Panc1 (cell line): ENCODE results near the gene BRINP2.

Experiments
- POLR2AphosphoS5 ChIP-seq: IDR thresholded peaks from 2 replicates; pipeline ENCODE4 v1.6.1; 2012; ENCODE audit warnings: mild to moderate bottlenecking, low read depth, low read length, moderate library complexity
- SIN3A ChIP-seq: IDR thresholded peaks from 2 replicates; pipeline ENCODE4 v1.6.1; 2012; ENCODE audit warnings: low read depth, mild to moderate bottlenecking, low read length, moderate library complexity, borderline replicate concordance; ENCODE audit not compliant: insufficient read depth
- TCF7L2 ChIP-seq: IDR thresholded peaks from 2 replicates; pipeline ENCODE4 v1.6.1; 2011; ENCODE audit warnings: mild to moderate bottlenecking, low read depth, low read length, inconsistent platforms
- TF ChIP-seq, protein P1 (sequence below): fragments of 450-650 bp; IDR thresholded peaks from 2 replicates; pipeline ENCODE4 v1.5.1; 2017; ENCODE audit warnings: mild to moderate bottlenecking
- TF ChIP-seq, protein P2 (sequence below), 2 experiments: IDR thresholded peaks; 2 replicates each; pipeline ENCODE4 v1.6.1; 2011 to 2012; ENCODE audit warnings: low read depth in 2 of 2, control low read depth in 1 of 2, low read length in 1 of 2, mild to moderate bottlenecking in 1 of 2, moderate library complexity in 1 of 2; ENCODE audit not compliant: insufficient read depth in 1 of 2

DNA sequence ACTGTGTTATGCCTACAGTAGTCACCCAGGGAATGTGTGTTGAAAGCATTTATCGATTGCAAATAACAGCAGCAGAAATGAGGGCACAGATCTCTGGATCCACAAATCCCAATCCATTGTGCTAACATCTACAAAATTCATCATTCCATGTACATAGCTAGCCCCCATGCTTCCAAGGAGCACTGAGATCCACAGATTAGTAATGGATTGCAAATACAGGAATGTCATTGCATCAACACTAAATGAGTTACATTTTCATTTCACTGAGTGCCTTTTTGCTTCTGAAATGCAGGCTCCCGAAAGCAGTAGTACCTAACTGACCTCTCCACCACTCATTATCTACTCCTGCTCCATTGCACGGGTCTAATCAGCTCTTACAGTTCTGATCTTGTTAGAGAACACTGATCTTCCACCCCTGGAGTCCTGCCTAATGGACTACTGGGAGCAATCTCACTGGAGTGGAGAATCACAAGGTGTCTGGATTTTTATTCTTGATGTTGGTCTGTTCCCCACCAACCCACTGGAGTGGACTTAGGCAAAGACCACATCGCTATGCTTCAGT is 36.7 kb upstream of the BRINP2 start:
- TF ChIP-seq, protein P1, sequence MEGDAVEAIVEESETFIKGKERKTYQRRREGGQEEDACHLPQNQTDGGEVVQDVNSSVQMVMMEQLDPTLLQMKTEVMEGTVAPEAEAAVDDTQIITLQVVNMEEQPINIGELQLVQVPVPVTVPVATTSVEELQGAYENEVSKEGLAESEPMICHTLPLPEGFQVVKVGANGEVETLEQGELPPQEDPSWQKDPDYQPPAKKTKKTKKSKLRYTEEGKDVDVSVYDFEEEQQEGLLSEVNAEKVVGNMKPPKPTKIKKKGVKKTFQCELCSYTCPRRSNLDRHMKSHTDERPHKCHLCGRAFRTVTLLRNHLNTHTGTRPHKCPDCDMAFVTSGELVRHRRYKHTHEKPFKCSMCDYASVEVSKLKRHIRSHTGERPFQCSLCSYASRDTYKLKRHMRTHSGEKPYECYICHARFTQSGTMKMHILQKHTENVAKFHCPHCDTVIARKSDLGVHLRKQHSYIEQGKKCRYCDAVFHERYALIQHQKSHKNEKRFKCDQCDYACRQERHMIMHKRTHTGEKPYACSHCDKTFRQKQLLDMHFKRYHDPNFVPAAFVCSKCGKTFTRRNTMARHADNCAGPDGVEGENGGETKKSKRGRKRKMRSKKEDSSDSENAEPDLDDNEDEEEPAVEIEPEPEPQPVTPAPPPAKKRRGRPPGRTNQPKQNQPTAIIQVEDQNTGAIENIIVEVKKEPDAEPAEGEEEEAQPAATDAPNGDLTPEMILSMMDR: no peak
- TF ChIP-seq POLR2AphosphoS5 (no peak), SIN3A (no peak), TCF7L2 (no peak)
- TF ChIP-seq, protein P2, sequence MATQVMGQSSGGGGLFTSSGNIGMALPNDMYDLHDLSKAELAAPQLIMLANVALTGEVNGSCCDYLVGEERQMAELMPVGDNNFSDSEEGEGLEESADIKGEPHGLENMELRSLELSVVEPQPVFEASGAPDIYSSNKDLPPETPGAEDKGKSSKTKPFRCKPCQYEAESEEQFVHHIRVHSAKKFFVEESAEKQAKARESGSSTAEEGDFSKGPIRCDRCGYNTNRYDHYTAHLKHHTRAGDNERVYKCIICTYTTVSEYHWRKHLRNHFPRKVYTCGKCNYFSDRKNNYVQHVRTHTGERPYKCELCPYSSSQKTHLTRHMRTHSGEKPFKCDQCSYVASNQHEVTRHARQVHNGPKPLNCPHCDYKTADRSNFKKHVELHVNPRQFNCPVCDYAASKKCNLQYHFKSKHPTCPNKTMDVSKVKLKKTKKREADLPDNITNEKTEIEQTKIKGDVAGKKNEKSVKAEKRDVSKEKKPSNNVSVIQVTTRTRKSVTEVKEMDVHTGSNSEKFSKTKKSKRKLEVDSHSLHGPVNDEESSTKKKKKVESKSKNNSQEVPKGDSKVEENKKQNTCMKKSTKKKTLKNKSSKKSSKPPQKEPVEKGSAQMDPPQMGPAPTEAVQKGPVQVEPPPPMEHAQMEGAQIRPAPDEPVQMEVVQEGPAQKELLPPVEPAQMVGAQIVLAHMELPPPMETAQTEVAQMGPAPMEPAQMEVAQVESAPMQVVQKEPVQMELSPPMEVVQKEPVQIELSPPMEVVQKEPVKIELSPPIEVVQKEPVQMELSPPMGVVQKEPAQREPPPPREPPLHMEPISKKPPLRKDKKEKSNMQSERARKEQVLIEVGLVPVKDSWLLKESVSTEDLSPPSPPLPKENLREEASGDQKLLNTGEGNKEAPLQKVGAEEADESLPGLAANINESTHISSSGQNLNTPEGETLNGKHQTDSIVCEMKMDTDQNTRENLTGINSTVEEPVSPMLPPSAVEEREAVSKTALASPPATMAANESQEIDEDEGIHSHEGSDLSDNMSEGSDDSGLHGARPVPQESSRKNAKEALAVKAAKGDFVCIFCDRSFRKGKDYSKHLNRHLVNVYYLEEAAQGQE (IDR thresholded peaks at IDR 0.05; ENCODE audit: insufficient read depth in 1 of 2, low read depth in 2 of 2, low read length in 1 of 2): no peak
